ENCODE results near the gene CYSTM1. TPM values are rescaled to one million over a fixed set of nuclear protein-coding genes. Genes with fewer than 3 reads are reported as not detected.

CYSTM1 gene
- total RNA-seq, 4 donors from 2014 or later: 21.0 to 66.4 (median 37.0) TPM

DNA sequence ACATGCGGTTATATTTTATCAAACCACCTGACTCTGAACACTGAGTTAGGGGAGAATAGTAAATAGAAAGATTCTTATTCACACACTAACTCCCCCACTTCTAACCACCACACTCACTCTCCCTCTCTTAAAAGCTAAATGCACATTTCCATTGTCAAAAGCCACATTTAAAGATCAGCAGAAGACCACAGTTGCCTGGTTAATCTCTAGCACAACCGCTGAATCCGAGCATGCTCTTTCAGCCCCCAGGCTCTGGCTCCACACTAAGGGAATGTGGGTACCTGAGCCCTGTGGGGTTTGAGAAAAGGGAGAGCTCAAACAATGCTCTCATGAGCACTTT, 92.2 kb downstream of the CYSTM1 start:
- Histone ChIP-seq H3K27ac (no peak overlapping the region), H3K9me3 (no peaks in the 10 kb centered on the region), H3K27me3 (no peaks in the 10 kb centered on the region), H3K36me3 (peaks cover 5% of the 10 kb centered on the region), H3K4me1 (peaks cover 3% of the 10 kb centered on the region), H3K4me3 (no peak overlapping the region)
- DNase-seq (ENCODE audit: low spot score in 2 of 2): no peak
- TF ChIP-seq POLR2A (IDR thresholded peaks at IDR 0.05) (no peak), POLR2AphosphoS5 (IDR thresholded peaks at IDR 0.05) (no peak), EP300 (IDR thresholded peaks at IDR 0.05) (no peak)
- TF ChIP-seq, protein P1, sequence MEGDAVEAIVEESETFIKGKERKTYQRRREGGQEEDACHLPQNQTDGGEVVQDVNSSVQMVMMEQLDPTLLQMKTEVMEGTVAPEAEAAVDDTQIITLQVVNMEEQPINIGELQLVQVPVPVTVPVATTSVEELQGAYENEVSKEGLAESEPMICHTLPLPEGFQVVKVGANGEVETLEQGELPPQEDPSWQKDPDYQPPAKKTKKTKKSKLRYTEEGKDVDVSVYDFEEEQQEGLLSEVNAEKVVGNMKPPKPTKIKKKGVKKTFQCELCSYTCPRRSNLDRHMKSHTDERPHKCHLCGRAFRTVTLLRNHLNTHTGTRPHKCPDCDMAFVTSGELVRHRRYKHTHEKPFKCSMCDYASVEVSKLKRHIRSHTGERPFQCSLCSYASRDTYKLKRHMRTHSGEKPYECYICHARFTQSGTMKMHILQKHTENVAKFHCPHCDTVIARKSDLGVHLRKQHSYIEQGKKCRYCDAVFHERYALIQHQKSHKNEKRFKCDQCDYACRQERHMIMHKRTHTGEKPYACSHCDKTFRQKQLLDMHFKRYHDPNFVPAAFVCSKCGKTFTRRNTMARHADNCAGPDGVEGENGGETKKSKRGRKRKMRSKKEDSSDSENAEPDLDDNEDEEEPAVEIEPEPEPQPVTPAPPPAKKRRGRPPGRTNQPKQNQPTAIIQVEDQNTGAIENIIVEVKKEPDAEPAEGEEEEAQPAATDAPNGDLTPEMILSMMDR (IDR thresholded peaks at IDR 0.05): no peak
- 94% methylated on average over 3 of the region's 3 CpGs for WGBS

DNA sequence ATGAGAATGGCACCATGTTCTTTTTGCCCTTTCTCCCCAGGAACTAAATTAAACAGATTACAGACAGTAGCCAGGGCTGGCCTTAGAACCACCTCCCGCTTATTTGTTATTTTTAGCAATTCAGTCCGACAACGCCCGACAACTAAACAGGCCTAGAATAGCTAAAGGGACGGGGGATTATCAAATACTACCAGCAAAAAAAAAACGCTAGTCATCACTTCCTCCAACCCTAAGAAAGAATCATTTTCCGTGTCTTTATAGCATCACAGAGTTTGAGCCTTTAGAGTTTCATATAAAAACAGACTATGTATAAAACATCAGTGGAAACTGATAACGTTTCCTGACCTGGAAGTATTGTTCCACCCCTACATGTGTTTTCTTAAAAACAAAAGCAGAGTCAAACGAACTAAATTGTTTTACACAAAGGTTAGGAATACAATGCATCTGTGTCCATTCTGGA, 92.6 kb downstream of the CYSTM1 start:
- H3K4me3 ChIP-seq: no peak overlapping the region
- H3K4me1 ChIP-seq: no peaks in the 10 kb centered on the region
- no peak overlapping the region for H3K27ac ChIP-seq
- no peak for DNase-seq (ENCODE audit: low spot score in 2 of 2)
- WGBS: 62% methylated on average over 9 of the region's 9 CpGs
- TF ChIP-seq, protein P1 (IDR thresholded peaks at IDR 0.05): no peak
- no peak for TF ChIP-seq EP300 (IDR thresholded peaks at IDR 0.05)
- no peak for TF ChIP-seq POLR2A (IDR thresholded peaks at IDR 0.05)
- no peak for TF ChIP-seq POLR2AphosphoS5 (IDR thresholded peaks at IDR 0.05)
- no peaks in the 10 kb centered on the region for H3K9me3 ChIP-seq
- peaks cover 5% of the 10 kb centered on the region for H3K36me3 ChIP-seq
- no peaks in the 10 kb centered on the region for H3K27me3 ChIP-seq

DNA sequence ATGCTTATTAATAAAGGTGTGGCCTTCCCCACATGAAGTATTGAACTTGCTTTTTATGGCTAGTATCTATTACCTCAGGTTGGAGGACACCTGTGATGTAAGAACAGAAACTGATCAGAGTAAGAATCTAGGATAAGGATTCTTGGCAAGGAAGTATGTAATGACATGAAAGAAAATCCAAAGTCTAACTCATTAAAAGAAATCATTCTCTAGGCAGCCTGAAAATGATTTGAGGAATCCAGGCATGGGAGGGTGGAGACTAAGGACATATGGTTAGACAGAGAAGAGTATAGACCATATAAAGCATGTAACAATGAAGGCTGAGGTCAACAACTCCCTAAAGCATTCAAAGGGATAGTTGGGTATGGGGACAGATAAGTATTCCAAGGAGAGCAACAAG, 95.0 kb downstream of the CYSTM1 start:
- TF ChIP-seq, protein P1 (IDR thresholded peaks at IDR 0.05): no peak
- TF ChIP-seq EP300 (IDR thresholded peaks at IDR 0.05) (no peak), POLR2AphosphoS5 (IDR thresholded peaks at IDR 0.05) (no peak), POLR2A (IDR thresholded peaks at IDR 0.05) (no peak)
- Histone ChIP-seq H3K36me3 (peaks cover 5% of the 10 kb centered on the region), H3K27me3 (no peaks in the 10 kb centered on the region), H3K4me3 (no peak overlapping the region), H3K9me3 (no peaks in the 10 kb centered on the region), H3K27ac (no peak overlapping the region), H3K4me1 (peaks cover 6% of the 10 kb centered on the region)
- DNase-seq (ENCODE audit: low spot score in 2 of 2): no peak

DNA sequence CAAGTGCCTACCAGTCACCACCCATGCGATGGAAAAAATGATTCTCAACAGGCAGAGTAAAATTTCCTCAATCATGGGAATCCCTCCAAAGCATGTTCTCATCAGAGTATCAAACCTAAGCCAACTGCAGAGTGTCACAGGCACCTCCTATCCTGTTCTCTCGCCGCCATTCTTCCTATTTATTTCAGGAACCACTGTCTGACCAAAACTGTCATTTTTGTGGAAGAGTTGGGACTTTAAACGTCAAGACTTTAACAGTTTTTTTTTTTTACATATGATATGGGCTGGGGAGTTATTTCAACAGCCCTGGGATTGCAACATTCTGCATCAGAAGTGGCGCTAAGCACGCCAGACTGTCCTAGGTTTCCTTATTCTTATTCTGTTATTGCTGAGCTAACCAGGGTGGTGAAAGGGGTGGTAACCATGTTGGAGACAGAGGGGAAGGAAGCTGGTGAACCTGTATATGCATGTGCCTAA, 98.5 kb downstream of the CYSTM1 start:
- Histone ChIP-seq H3K36me3 (peaks cover 6% of the 10 kb centered on the region), H3K9me3 (peaks cover 4% of the 10 kb centered on the region), H3K27ac (no peak overlapping the region), H3K4me1 (peaks cover 6% of the 10 kb centered on the region), H3K27me3 (no peaks in the 10 kb centered on the region), H3K4me3 (no peak overlapping the region)
- WGBS: 69% methylated on average over 6 of the region's 6 CpGs
- TF ChIP-seq, protein P1 (IDR thresholded peaks at IDR 0.05): no peak
- TF ChIP-seq EP300 (IDR thresholded peaks at IDR 0.05) (no peak), POLR2AphosphoS5 (IDR thresholded peaks at IDR 0.05) (no peak), POLR2A (IDR thresholded peaks at IDR 0.05) (no peak)
- DNase-seq (ENCODE audit: low spot score in 2 of 2): no peak

DNA sequence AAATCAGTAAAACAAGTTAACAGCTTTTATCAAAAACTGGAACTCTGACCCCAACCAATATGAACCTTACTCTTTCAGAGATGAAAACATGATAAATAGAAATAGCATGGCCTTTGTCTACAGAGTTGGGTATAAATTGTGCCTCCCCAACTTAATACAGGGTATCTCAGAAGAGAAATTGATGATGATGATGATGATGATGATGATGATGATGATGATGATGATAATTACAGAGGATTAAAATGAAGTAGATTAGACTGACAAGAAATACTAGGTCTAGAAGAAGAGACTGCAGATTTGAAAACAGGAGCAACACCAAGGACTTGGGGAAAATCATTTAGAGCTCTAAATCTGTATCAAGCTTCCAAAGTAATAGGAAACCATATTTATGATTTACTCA, 100.8 kb downstream of the CYSTM1 start:
- Histone ChIP-seq H3K27me3 (no peaks in the 10 kb centered on the region), H3K4me3 (no peak overlapping the region)
- no peak for TF ChIP-seq POLR2A (IDR thresholded peaks at IDR 0.05)
- no peak for TF ChIP-seq EP300 (IDR thresholded peaks at IDR 0.05)
- TF ChIP-seq, protein P1 (IDR thresholded peaks at IDR 0.05): no peak
- TF ChIP-seq POLR2AphosphoS5 (IDR thresholded peaks at IDR 0.05): no peak

More for the DNA sequence above, 100.8 kb downstream of the CYSTM1 start:
- Histone ChIP-seq H3K36me3 (peaks cover 13% of the 10 kb centered on the region), H3K9me3 (peaks cover 4% of the 10 kb centered on the region), H3K4me1 (peaks cover 6% of the 10 kb centered on the region), H3K27ac (no peak overlapping the region)
- no peak for DNase-seq (ENCODE audit: low spot score in 2 of 2)

All from suprapubic skin (tissue), 4 donors.